HG03575 (cell line): ENCODE results near the gene ACOT4.
"Not testable (repeated sequence)": the region's sequence is repeated elsewhere in the genome, so short reads cannot be mapped to it uniquely, and the experiment has no call there.

Experiments
- ATAC-seq: cut with Tn5 transposase; IDR thresholded peaks from one replicate; pipeline ENCODE4 v1.9.1; 2021; ENCODE audit not compliant: unreplicated experiment, insufficient number of reproducible peaks, low FRiP score; ENCODE audit errors: extremely low read depth

ACOT4 gene

GRCh38 chr14:73591690-73592449 lies at the start of gene ACOT4:
Gene ACOT4, plus strand, starts transcription at chr14:73591873. Its CDS starts 87 bp downstream, at chr14:73591960.
- no peak for ATAC-seq

- not testable (repeated sequence) for ATAC-seq
Measured at GRCh38 chr14:73542961-73543360, 48.7 kb upstream of the ACOT4 start.

- not testable (repeated sequence) for ATAC-seq
Measured at GRCh38 chr14:73545353-73545752, 46.3 kb upstream of the ACOT4 start.

- ATAC-seq = not testable (repeated sequence)
Measured at GRCh38 chr14:73549097-73549496, 42.6 kb upstream of the ACOT4 start.

- not testable (repeated sequence) for ATAC-seq
Measured at GRCh38 chr14:73549889-73550524, 41.7 kb upstream of the ACOT4 start.

GRCh38 chr14:73553845-73554244 lies 37.8 kb upstream of the ACOT4 start:
- no peak for ATAC-seq

- not testable (repeated sequence) for ATAC-seq
Measured at GRCh38 chr14:73557201-73557600, 34.5 kb upstream of the ACOT4 start.

GRCh38 chr14:73558238-73558637 lies 33.4 kb upstream of the ACOT4 start:
- not testable (repeated sequence) for ATAC-seq

GRCh38 chr14:73562256-73562655 lies 29.4 kb upstream of the ACOT4 start:
- ATAC-seq = not testable (repeated sequence)

- not testable (repeated sequence) for ATAC-seq
Measured at GRCh38 chr14:73562696-73563095, 29.0 kb upstream of the ACOT4 start.

- not testable (repeated sequence) for ATAC-seq
Measured at GRCh38 chr14:73566431-73566830, 25.2 kb upstream of the ACOT4 start.

GRCh38 chr14:73566935-73567334 lies 24.7 kb upstream of the ACOT4 start:
- ATAC-seq = not testable (repeated sequence)

GRCh38 chr14:73567358-73567757 lies 24.3 kb upstream of the ACOT4 start:
- no peak for ATAC-seq

- ATAC-seq = no peak
Measured at GRCh38 chr14:73567951-73568885, 23.5 kb upstream of the ACOT4 start.

GRCh38 chr14:73568886-73569184 lies 22.8 kb upstream of the ACOT4 start:
- ATAC-seq = not testable (repeated sequence)

GRCh38 chr14:73569185-73569958 lies 22.3 kb upstream of the ACOT4 start, which contains the start of gene ACOT2:
Gene ACOT2, plus strand, starts transcription at chr14:73569213. Its CDS starts 28 bp downstream, at chr14:73569241.
- ATAC-seq = not testable (repeated sequence)

- ATAC-seq = not testable (repeated sequence)
Measured at GRCh38 chr14:73570913-73571312, 20.8 kb upstream of the ACOT4 start.

GRCh38 chr14:73573034-73573433 lies 18.6 kb upstream of the ACOT4 start:
- not testable (repeated sequence) for ATAC-seq

- ATAC-seq = not testable (repeated sequence)
Measured at GRCh38 chr14:73573740-73574139, 17.9 kb upstream of the ACOT4 start.
